Osteoblast (primary cell): Measurements from ENCODE around the gene SLC43A3. TPM values are rescaled to one million over a fixed set of nuclear protein-coding genes. Genes with fewer than 3 reads are reported as not detected.
"Not testable (repeated sequence)": the region's sequence is repeated elsewhere in the genome, so short reads cannot be mapped to it uniquely, and the experiment has no call there.

Experiments used
- DNase-seq: peaks from one replicate; pipeline ENCODE4 v3.0.0; 2011; ENCODE audit warnings: low spot score, mixed read lengths; ENCODE audit not compliant: insufficient read length; ENCODE audit errors: missing footprints
- H2AFZ ChIP-seq: 2 replicates; pipeline ENCODE4 v1.6.0; 2011; ENCODE audit warnings: mild to moderate bottlenecking, low read length
- H3K27ac ChIP-seq: 2 replicates; pipeline ENCODE4 v1.5.1; 2011; ENCODE audit warnings: mild to moderate bottlenecking, low read depth, low read length, moderate library complexity
- H3K27me3 ChIP-seq: 2 replicates; pipeline ENCODE4 v1.6.0; 2012; ENCODE audit warnings: mild to moderate bottlenecking, control low read depth, inconsistent platforms, low read length, moderate library complexity; ENCODE audit not compliant: insufficient read depth
- H3K36me3 ChIP-seq: 2 replicates; pipeline ENCODE4 v1.5.1; 2011; ENCODE audit warnings: mild to moderate bottlenecking, low read length, control low read depth, moderate library complexity; ENCODE audit not compliant: insufficient read depth
- H3K4me1 ChIP-seq: 2 replicates; pipeline ENCODE4 v1.5.1; 2011; ENCODE audit warnings: mild to moderate bottlenecking, low read length, control low read depth, moderate library complexity; ENCODE audit not compliant: insufficient read depth
- H3K4me2 ChIP-seq: 2 replicates; pipeline ENCODE4 v1.6.0; 2011; ENCODE audit warnings: mild to moderate bottlenecking, low read length; ENCODE audit not compliant: insufficient read depth
- H3K4me3 ChIP-seq: fragments of 200-600 bp; sonication (generic); 3 replicates; pipeline ENCODE4 v1.5.1; 2012; ENCODE audit warnings: mild to moderate bottlenecking, low read length, inconsistent platforms; ENCODE audit not compliant: insufficient read depth
- H3K79me2 ChIP-seq: 2 replicates; pipeline ENCODE4 v1.6.0; 2012; ENCODE audit warnings: mild to moderate bottlenecking, low read length, control low read depth, inconsistent platforms; ENCODE audit not compliant: insufficient read depth
- H3K9me3 ChIP-seq: 2 replicates; pipeline ENCODE4 v1.5.1; 2011; ENCODE audit warnings: low read depth, low read length, control low read depth
- H4K20me1 ChIP-seq: 2 replicates; pipeline ENCODE4 v1.6.0; 2012; ENCODE audit warnings: mild to moderate bottlenecking, low read length, control low read depth; ENCODE audit not compliant: insufficient read depth
- total RNA-seq: library from RNA; depleted of rRNA; stranded (reverse); fragments of >200 nt; gene quantifications from 2 replicates; pipeline ENCODE4 v1.2.3, GENCODE V29; 2012
- TF ChIP-seq, protein P1 (sequence below): IDR thresholded peaks from 2 replicates; pipeline ENCODE4 v1.5.1; 2011; ENCODE audit warnings: mild to moderate bottlenecking, low read depth, low read length, moderate library complexity; ENCODE audit errors: extremely low read depth

Gene SLC43A3
- total RNA-seq, 1 donor = 51.4 TPM

DNA sequence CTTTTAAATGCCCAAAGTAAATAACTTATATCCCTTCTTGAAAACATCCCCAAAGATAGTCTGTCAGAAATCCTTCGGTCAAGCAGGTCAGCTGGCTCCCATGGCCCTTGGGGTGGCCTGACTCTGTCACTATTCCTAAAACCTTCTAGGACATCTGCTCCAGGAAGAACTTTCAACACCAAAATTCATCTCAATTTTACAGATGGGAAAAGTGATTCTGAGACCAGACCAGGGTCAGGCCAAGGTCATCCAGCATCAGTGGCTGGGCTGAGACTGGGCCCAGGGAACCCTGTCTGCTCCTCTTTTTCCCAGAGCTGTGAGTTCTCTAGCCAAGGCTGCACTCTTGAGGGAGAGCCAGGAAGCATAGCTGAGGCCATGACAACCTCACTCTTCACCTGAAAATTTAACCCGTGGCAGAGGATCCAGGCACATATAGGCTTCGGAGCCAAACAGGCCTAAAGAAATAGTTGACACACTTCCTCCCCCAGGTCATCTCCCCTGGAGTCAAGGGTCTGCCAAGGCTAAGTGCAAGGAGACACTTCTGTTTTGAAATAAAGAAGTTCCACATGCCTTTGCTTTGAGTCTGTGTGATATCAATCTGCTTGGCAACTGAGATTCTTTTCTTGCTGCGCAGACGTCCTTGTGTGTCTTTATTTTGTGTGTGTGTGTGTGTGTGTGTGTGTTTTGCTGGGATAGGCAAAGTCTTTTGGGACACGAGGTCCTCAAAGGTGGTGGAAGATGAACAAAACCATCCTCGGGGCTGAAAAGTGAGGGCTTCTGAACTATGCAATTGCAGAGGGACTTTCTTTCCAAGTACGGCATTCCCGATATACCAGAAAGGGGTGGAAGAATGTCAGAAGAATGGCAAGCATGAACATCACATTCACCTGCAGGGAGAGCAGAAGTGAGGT, 19.7 kb downstream of the SLC43A3 start:
- H3K36me3 ChIP-seq = peaks cover 38% of the 10 kb centered on the region
- TF ChIP-seq, protein P1, sequence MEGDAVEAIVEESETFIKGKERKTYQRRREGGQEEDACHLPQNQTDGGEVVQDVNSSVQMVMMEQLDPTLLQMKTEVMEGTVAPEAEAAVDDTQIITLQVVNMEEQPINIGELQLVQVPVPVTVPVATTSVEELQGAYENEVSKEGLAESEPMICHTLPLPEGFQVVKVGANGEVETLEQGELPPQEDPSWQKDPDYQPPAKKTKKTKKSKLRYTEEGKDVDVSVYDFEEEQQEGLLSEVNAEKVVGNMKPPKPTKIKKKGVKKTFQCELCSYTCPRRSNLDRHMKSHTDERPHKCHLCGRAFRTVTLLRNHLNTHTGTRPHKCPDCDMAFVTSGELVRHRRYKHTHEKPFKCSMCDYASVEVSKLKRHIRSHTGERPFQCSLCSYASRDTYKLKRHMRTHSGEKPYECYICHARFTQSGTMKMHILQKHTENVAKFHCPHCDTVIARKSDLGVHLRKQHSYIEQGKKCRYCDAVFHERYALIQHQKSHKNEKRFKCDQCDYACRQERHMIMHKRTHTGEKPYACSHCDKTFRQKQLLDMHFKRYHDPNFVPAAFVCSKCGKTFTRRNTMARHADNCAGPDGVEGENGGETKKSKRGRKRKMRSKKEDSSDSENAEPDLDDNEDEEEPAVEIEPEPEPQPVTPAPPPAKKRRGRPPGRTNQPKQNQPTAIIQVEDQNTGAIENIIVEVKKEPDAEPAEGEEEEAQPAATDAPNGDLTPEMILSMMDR = no peak

DNA sequence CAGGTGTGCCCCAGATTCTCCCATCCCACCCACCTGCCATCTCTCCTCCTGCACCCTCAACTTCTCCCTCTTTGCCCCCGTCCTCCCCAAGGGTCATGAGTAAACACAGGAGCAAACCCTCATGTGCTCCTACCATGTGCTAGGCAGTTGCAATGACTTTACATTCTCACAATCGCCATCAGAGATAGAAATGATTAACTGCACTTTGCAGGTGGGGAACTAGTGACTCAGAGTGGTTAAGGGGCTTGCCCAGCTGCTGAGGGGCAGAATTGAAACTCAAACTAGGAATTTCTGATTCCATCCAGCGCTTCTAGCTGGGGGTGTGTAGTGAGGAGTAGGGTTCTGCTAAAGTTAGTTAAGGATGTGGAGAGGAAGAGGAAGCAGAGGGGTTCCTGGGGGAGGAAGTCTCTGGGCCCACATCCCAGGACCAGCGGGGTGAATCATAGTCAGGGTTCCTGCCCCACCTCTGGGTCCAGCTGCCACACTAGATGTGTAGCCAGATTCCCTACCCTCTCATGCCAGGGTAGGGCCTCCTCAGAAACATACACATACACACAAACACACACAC, 20.5 kb downstream of the SLC43A3 start:
- H3K9me3 ChIP-seq = no peaks in the 10 kb centered on the region
- no peaks in the 10 kb centered on the region for H3K79me2 ChIP-seq
- H3K27me3 ChIP-seq = no peaks in the 10 kb centered on the region
- H3K27ac ChIP-seq = no peak overlapping the region
- DNase-seq = no peak
- TF ChIP-seq, protein P1 = no peak
- peaks cover 8% of the 10 kb centered on the region for H3K4me1 ChIP-seq
- peaks cover 34% of the 10 kb centered on the region for H3K36me3 ChIP-seq
- no peak overlapping the region for H3K4me3 ChIP-seq
- H3K4me2 ChIP-seq = no peak overlapping the region
- no peaks in the 10 kb centered on the region for H4K20me1 ChIP-seq
- H2AFZ ChIP-seq = no peak overlapping the region

More for the DNA sequence above, 19.7 kb downstream of the SLC43A3 start:
- no peak overlapping the region for H2AFZ ChIP-seq
- H3K4me3 ChIP-seq = no peak overlapping the region
- no peaks in the 10 kb centered on the region for H3K27me3 ChIP-seq
- peaks cover 8% of the 10 kb centered on the region for H3K4me1 ChIP-seq
- no peak overlapping the region for H3K27ac ChIP-seq
- H3K9me3 ChIP-seq = no peaks in the 10 kb centered on the region
- no peaks in the 10 kb centered on the region for H3K79me2 ChIP-seq
- H4K20me1 ChIP-seq = no peaks in the 10 kb centered on the region
- DNase-seq = no peak
- no peak overlapping the region for H3K4me2 ChIP-seq

DNA sequence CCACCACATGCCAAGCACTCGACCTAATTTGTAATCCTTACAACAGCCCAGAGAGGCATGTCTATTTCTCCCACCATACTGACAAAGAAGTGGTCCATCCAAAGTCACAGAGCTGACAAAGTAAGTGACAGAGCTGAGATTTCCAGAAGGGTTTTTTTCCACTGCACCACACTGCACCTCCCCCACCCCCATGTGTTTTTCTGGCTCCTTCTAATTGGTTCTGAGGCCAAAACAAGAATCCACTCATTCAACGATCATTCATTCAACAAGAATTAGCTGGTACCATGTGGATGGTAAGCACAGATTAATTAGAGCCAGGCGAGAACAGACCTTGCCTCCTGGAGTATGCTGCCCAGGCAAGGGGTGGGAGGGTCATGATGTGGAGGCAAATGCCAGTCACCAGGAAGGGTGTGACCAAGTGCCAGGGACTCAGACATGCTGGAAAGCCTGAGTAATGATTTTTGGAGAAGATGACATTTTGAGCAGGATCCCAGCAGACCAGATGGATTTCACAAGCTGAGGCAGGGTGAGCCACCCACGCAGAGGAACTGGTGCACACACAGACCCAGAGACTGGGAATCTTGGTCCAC, 21.6 kb downstream of the SLC43A3 start:
- Histone ChIP-seq H3K27me3 (no peaks in the 10 kb centered on the region), H3K27ac (no peak overlapping the region), H3K4me3 (no peak overlapping the region), H2AFZ (no peak overlapping the region), H3K4me1 (peaks cover 3% of the 10 kb centered on the region), H3K79me2 (no peaks in the 10 kb centered on the region), H3K9me3 (no peaks in the 10 kb centered on the region), H3K36me3 (peaks cover 27% of the 10 kb centered on the region), H3K4me2 (no peak overlapping the region), H4K20me1 (no peaks in the 10 kb centered on the region)
- no peak for DNase-seq
- TF ChIP-seq, protein P1 = no peak

DNA sequence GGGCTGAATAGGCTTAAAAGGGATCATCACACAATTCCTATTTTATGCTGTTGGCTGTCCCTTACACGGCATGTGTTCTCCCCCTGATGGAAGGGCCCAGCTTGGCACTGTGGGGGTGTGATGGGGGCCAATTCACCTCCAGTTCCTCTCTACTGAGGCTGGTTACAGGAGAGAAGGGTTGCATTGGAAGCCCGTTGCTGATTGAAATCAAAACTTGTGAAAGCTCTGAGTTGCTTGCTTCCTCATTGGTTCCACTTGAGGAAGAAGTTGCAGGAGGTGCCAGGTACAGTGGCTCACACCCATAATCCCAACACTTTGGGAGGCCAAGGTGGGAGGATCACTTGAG, 23.1 kb downstream of the SLC43A3 start:
- TF ChIP-seq, protein P1 = no peak
- Histone ChIP-seq H3K27me3 (peaks cover 3% of the 10 kb centered on the region), H3K4me2 (no peak overlapping the region), H4K20me1 (no peaks in the 10 kb centered on the region), H3K4me3 (no peak overlapping the region), H3K27ac (no peak overlapping the region), H3K9me3 (no peaks in the 10 kb centered on the region), H3K36me3 (peaks cover 16% of the 10 kb centered on the region), H2AFZ (no peak overlapping the region), H3K4me1 (peaks cover 3% of the 10 kb centered on the region), H3K79me2 (no peaks in the 10 kb centered on the region)
- no peak for DNase-seq

DNA sequence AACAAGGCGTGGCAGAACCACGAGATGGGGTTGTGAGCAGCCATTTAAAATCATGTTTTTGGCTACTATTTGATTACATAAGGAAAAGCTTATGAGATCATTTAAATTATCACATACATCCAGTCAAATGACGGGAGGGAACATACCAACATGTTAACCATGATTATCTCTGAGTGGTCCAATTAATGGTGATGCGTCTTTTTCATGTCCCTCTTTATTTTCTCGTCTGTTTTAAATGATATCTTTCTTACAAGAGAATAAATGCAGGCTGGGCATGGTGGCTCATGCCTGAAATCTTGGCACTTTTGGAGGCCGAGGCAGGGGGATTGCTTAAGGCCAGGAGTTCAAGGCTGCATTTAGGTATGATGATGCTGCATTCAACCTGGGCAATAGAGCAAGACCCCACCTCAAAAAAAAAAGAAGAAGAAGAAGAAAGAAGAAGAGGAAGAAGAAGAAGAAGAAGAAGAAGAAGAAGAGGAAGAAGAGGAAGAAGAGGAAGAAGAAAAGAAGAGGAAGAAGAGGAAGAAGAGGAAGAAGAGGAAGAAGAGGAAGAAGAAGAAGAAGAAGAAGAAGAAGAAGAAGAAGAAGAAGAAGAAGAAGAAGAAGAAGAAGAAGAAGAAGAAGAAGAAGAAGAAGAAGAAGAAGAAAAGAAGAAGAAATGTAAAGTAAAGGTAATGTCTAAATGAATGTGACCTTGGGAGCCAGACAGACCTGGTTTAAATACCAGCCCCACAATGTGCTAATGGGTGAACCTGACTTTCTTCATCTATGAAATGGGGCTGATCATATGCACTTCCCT, 23.7 kb downstream of the SLC43A3 start:
- not testable (repeated sequence) for H3K4me2 ChIP-seq, H3K4me3 ChIP-seq, DNase-seq, H2AFZ ChIP-seq, H4K20me1 ChIP-seq, H3K27ac ChIP-seq, H3K79me2 ChIP-seq, H3K27me3 ChIP-seq, H3K9me3 ChIP-seq, H3K4me1 ChIP-seq
- peaks cover 12% of the 10 kb centered on the region for H3K36me3 ChIP-seq
